Skeletal muscle satellite cell (primary cell): ENCODE results near the gene KIAA1217.

Experiments used
- H3K27me3 ChIP-seq: 2 replicates; pipeline ENCODE4 v1.7.0; 2013; ENCODE audit warnings: low read length; ENCODE audit not compliant: control insufficient read depth, insufficient read depth
- H3K36me3 ChIP-seq: 2 replicates; pipeline ENCODE4 v1.7.0; 2013; ENCODE audit warnings: mild to moderate bottlenecking, control low read depth, low read length; ENCODE audit not compliant: insufficient read depth
- H3K4me1 ChIP-seq: 2 replicates; pipeline ENCODE4 v1.7.0; 2013; ENCODE audit warnings: low read length; ENCODE audit not compliant: control insufficient read depth, insufficient read depth
- H3K4me2 ChIP-seq: 2 replicates; pipeline ENCODE4 v1.7.0; 2013; ENCODE audit warnings: mild to moderate bottlenecking, low read length
- H3K4me3 ChIP-seq: 2 replicates; pipeline ENCODE4 v1.7.0; 2013; ENCODE audit warnings: low read length
- H3K9ac ChIP-seq: 2 replicates; pipeline ENCODE4 v1.7.0; 2013; ENCODE audit warnings: mild to moderate bottlenecking, low read depth, low read length, moderate library complexity
- H3K9me3 ChIP-seq: replicated peaks from 2 replicates; pipeline ENCODE4 v1.7.0; 2013; ENCODE audit warnings: mild to moderate bottlenecking, control low read depth, low read length

KIAA1217 gene

GRCh38 chr10:24210501-24210900 is 1.6 kb downstream of the KIAA1217 start:
- H3K9ac ChIP-seq = no peak overlapping the region
- H3K4me3 ChIP-seq = no peak overlapping the region
- H3K9me3 ChIP-seq = no peaks in the 10 kb centered on the region
- H3K36me3 ChIP-seq = no peaks in the 10 kb centered on the region
- no peak overlapping the region for H3K4me2 ChIP-seq
- H3K4me1 ChIP-seq = peaks cover 12% of the 10 kb centered on the region
- peaks cover 7% of the 10 kb centered on the region for H3K27me3 ChIP-seq

GRCh38 chr10:24213266-24213665 is 4.3 kb downstream of the KIAA1217 start:
- Histone ChIP-seq H3K36me3 (no peaks in the 10 kb centered on the region), H3K4me3 (no peak overlapping the region), H3K9ac (no peak overlapping the region), H3K4me2 (no peak overlapping the region), H3K27me3 (no peaks in the 10 kb centered on the region), H3K4me1 (peaks cover 12% of the 10 kb centered on the region), H3K9me3 (no peaks in the 10 kb centered on the region)

- Histone ChIP-seq H3K9me3 (no peaks in the 10 kb centered on the region), H3K27me3 (no peaks in the 10 kb centered on the region), H3K4me2 (no peak overlapping the region), H3K4me3 (no peak overlapping the region), H3K36me3 (no peaks in the 10 kb centered on the region), H3K9ac (no peak overlapping the region), H3K4me1 (peaks cover 12% of the 10 kb centered on the region)
Measured at GRCh38 chr10:24213881-24214280, 4.9 kb downstream of the KIAA1217 start.

- no peaks in the 10 kb centered on the region for H3K36me3 ChIP-seq
- no peak overlapping the region for H3K9ac ChIP-seq
- H3K27me3 ChIP-seq = no peaks in the 10 kb centered on the region
- H3K9me3 ChIP-seq = no peaks in the 10 kb centered on the region
- H3K4me2 ChIP-seq = no peak overlapping the region
- H3K4me1 ChIP-seq = peaks cover 5% of the 10 kb centered on the region
- no peak overlapping the region for H3K4me3 ChIP-seq
Measured at GRCh38 chr10:24214762-24215161, 5.8 kb downstream of the KIAA1217 start.

- Histone ChIP-seq H3K27me3 (no peaks in the 10 kb centered on the region), H3K9me3 (no peaks in the 10 kb centered on the region), H3K4me1 (peaks cover under 1% of the 10 kb centered on the region), H3K9ac (no peak overlapping the region), H3K4me2 (no peak overlapping the region), H3K36me3 (no peaks in the 10 kb centered on the region), H3K4me3 (no peak overlapping the region)
Measured at GRCh38 chr10:24215196-24215595, 6.3 kb downstream of the KIAA1217 start.

- H3K4me2 ChIP-seq = no peak overlapping the region
- H3K9ac ChIP-seq = no peak overlapping the region
- H3K36me3 ChIP-seq = no peaks in the 10 kb centered on the region
- H3K4me1 ChIP-seq = no peaks in the 10 kb centered on the region
- H3K4me3 ChIP-seq = no peak overlapping the region
- no peaks in the 10 kb centered on the region for H3K27me3 ChIP-seq
- H3K9me3 ChIP-seq = no peaks in the 10 kb centered on the region
Measured at GRCh38 chr10:24215603-24216002, 6.7 kb downstream of the KIAA1217 start.

- Histone ChIP-seq H3K9me3 (no peaks in the 10 kb centered on the region), H3K27me3 (no peaks in the 10 kb centered on the region), H3K4me3 (no peak overlapping the region), H3K4me1 (no peaks in the 10 kb centered on the region), H3K4me2 (no peak overlapping the region), H3K36me3 (no peaks in the 10 kb centered on the region), H3K9ac (no peak overlapping the region)
Measured at GRCh38 chr10:24219963-24220362, 11.0 kb downstream of the KIAA1217 start.

- Histone ChIP-seq H3K36me3 (no peaks in the 10 kb centered on the region), H3K4me2 (no peak overlapping the region), H3K9ac (no peak overlapping the region), H3K4me3 (no peak overlapping the region), H3K9me3 (no peaks in the 10 kb centered on the region), H3K27me3 (no peaks in the 10 kb centered on the region), H3K4me1 (no peaks in the 10 kb centered on the region)
Measured at GRCh38 chr10:24223341-24223740, 14.4 kb downstream of the KIAA1217 start.

GRCh38 chr10:24223953-24224352 is 15.0 kb downstream of the KIAA1217 start:
- Histone ChIP-seq H3K9me3 (no peaks in the 10 kb centered on the region), H3K9ac (no peak overlapping the region), H3K4me2 (no peak overlapping the region), H3K4me3 (no peak overlapping the region), H3K4me1 (no peaks in the 10 kb centered on the region), H3K36me3 (no peaks in the 10 kb centered on the region), H3K27me3 (no peaks in the 10 kb centered on the region)

GRCh38 chr10:24228642-24229041 is 19.7 kb downstream of the KIAA1217 start:
- Histone ChIP-seq H3K27me3 (no peaks in the 10 kb centered on the region), H3K4me1 (no peaks in the 10 kb centered on the region), H3K9ac (no peak overlapping the region), H3K4me2 (no peak overlapping the region), H3K36me3 (no peaks in the 10 kb centered on the region), H3K4me3 (no peak overlapping the region), H3K9me3 (no peaks in the 10 kb centered on the region)

- H3K4me3 ChIP-seq = no peak overlapping the region
- no peaks in the 10 kb centered on the region for H3K36me3 ChIP-seq
- no peak overlapping the region for H3K4me2 ChIP-seq
- H3K9me3 ChIP-seq = no peaks in the 10 kb centered on the region
- no peaks in the 10 kb centered on the region for H3K4me1 ChIP-seq
- no peaks in the 10 kb centered on the region for H3K27me3 ChIP-seq
- no peak overlapping the region for H3K9ac ChIP-seq
Measured at GRCh38 chr10:24229909-24230308, 21.0 kb downstream of the KIAA1217 start.

- no peaks in the 10 kb centered on the region for H3K27me3 ChIP-seq
- H3K4me1 ChIP-seq = no peaks in the 10 kb centered on the region
- no peaks in the 10 kb centered on the region for H3K9me3 ChIP-seq
- no peaks in the 10 kb centered on the region for H3K36me3 ChIP-seq
- H3K4me3 ChIP-seq = no peak overlapping the region
- H3K9ac ChIP-seq = no peak overlapping the region
- no peak overlapping the region for H3K4me2 ChIP-seq
Measured at GRCh38 chr10:24231200-24231599, 22.3 kb downstream of the KIAA1217 start.
